NCI-H1694 (cell line): Measurements from ENCODE around the gene PPM1E.
"Not testable (repeated sequence)": the region's sequence is repeated elsewhere in the genome, so short reads cannot be mapped to it uniquely, and the experiment has no call there.

Experiments used
- DNase-seq: peaks from one replicate; lab custom pipeline; 2025; lab: John Stamatoyannopoulos, UW

Gene PPM1E

GRCh38 chr17:58755577-58756245 is at the start of gene PPM1E:
Gene PPM1E (plus strand): TSS chr17:58755854.
- peak; percentile 77 for DNase-seq

GRCh38 chr17:58706351-58707140 is 49.1 kb upstream of the PPM1E start:
- DNase-seq, result no peak

GRCh38 chr17:58710948-58711552 is 44.6 kb upstream of the PPM1E start:
- DNase-seq, result peak; percentile 88

- no peak for DNase-seq
Measured at GRCh38 chr17:58722274-58722673, 33.4 kb upstream of the PPM1E start.

GRCh38 chr17:58722696-58723095 is 33.0 kb upstream of the PPM1E start:
- no peak for DNase-seq

- DNase-seq, result no peak
Measured at GRCh38 chr17:58728798-58729197, 26.9 kb upstream of the PPM1E start.

- DNase-seq, result no peak
Measured at GRCh38 chr17:58730937-58731336, 24.7 kb upstream of the PPM1E start.

GRCh38 chr17:58734040-58734439 is 21.6 kb upstream of the PPM1E start:
- no peak for DNase-seq

- DNase-seq, result no peak
Measured at GRCh38 chr17:58734811-58735210, 20.8 kb upstream of the PPM1E start.

- DNase-seq, result no peak
Measured at GRCh38 chr17:58741121-58741625, 14.5 kb upstream of the PPM1E start.

- no peak for DNase-seq
Measured at GRCh38 chr17:58747674-58748073, 8.0 kb upstream of the PPM1E start.

GRCh38 chr17:58749627-58750026 is 6.0 kb upstream of the PPM1E start:
- not testable (repeated sequence) for DNase-seq

- DNase-seq, result no peak
Measured at GRCh38 chr17:58753026-58753425, 2.6 kb upstream of the PPM1E start.

GRCh38 chr17:58755269-58755576 is 431 bp upstream of the PPM1E start:
- DNase-seq, result no peak

- peak; percentile 9 for DNase-seq
Measured at GRCh38 chr17:58756246-58757161, 850 bp downstream of the PPM1E start.

GRCh38 chr17:58757162-58757613 is 1.5 kb downstream of the PPM1E start:
- DNase-seq, result no peak

- DNase-seq, result no peak
Measured at GRCh38 chr17:58758890-58759289, 3.2 kb downstream of the PPM1E start.

- no peak for DNase-seq
Measured at GRCh38 chr17:58759522-58759921, 3.9 kb downstream of the PPM1E start.

GRCh38 chr17:58760248-58760647 is 4.6 kb downstream of the PPM1E start:
- no peak for DNase-seq

- no peak for DNase-seq
Measured at GRCh38 chr17:58763263-58763662, 7.6 kb downstream of the PPM1E start.

GRCh38 chr17:58764373-58764772 is 8.7 kb downstream of the PPM1E start:
- DNase-seq, result no peak

- DNase-seq, result not testable (repeated sequence)
Measured at GRCh38 chr17:58778482-58778881, 22.8 kb downstream of the PPM1E start.
